Forelimb muscle (tissue), 1 donor: ENCODE results near the gene DST. TPM values are rescaled to one million over a fixed set of nuclear protein-coding genes. Genes with fewer than 3 reads are reported as not detected.

Experiments used
- DNase-seq: peaks from one replicate; pipeline ENCODE4 v3.0.0-alpha.2; 2013; ENCODE audit warnings: low read depth
- polyA plus RNA-seq: library from polyadenylated mRNA; unstranded; fragments of 120-200 nt; gene quantifications from one replicate; pipeline ENCODE4 v1.2.1, GENCODE V29; 2013; ENCODE audit not compliant: insufficient read length

The DST gene
- polyA plus RNA-seq, 1 donor, result 192 TPM

GRCh38 chr6:56537223-56537770 lies 105.4 kb downstream of the DST start:
- no peak for DNase-seq

DNA sequence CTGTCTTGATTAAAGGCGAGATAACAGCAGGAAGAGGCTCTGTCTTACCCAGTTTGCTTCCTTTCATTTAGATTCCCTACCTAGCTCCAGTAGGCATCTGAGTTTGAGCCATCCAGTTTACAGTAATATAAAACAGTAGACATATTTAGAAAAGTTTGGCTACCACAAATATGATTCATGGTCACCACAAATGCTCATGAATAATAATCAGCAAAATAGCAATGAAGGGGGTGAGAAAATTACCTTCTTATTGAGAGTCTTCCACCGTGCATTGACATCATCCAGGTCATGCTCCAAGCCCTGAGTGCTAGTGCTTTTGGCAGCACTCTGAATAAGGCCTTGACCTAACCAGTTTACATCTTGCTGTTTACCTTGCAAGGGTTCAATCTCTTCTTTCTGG lies 106.2 kb downstream of the DST start:
- DNase-seq, result no peak

DNA sequence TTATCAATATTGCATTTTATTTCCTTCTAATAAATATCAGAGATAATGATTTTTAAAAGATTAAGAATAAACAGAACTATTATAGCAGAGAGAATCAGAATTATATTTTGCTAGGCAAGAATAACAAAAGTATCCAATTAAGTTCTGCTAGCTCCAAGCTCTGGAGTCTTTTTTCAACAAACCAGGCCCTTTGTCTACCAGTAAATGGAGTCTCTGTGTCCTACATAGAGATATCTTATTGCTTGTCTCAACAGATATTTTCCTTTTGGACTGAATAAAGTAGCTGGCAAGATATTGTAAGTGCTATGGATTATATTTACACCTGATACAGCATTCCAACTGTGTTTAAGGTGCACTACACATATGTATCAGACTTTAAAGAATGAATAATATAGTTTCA lies 107.1 kb downstream of the DST start:
- DNase-seq, result no peak

DNA sequence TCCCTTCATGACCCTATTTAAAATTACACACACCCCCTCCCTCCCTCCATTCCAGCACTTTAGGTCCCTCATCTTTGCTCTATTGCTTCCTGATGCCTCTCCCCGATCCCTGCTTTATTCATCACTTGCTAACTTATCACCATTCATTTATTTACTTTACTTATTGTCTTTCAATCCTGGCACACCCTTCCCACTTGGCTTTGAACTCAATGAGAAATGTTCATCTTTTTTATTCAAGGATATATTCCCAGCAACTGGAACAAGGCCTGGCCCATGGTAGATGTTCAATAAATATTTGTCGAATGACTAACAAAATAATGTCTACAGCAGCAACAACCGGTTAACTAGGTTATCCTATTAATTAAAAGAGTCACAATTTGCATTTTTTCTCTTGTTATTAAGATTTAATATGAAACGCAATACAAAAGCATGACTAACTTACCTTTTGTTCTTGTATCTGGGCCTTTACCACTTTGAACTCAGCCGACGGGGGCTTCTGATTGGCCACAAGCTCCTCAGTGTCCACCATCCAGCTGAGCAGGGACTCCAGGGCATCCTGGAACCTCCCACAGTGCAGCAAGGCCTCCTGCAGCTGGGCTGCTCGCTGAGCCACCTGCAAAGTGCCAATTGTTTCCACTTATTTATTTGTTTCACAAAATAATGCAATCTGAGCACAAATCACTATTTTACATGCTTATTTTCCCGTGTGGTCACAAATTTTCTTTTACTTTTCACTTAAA lies 107.8 kb downstream of the DST start:
- no peak for DNase-seq

GRCh38 chr6:56532766-56533551 lies 109.7 kb downstream of the DST start:
- no peak for DNase-seq

DNA sequence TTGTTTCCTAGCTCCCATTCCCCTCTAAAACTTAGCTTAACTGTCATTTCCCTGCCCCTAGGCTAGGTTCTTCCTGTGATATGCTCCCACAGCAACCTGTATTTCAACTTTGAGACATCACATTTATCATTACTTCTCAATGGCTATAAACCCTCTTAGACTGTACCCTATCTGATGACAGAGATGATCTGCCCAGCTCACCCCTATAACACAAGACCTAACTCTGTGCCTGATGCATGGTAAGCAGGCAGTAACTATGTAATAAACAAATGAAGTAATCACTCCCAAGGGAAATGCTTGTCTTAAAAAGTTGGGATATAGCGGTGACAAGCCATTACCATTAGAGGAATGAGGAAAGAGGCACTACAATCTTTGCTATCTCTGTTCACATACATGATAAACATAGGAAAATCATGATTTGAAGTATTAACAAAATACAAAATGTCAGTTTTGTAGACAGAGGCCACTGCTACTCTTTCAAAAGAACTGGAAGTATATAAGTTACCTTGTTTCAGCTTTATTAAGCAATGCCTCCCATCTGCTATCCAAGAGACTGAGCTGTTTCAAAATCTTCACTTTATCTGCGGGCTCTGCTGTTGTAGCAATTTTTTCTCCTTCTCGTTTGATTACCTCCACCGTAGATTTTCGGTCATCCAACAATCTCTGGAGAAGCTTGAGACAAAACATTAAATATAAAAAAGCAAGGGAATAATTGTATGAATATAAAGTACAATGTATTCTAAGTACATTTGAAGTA lies 110.7 kb downstream of the DST start:
- DNase-seq, result no peak

DNA sequence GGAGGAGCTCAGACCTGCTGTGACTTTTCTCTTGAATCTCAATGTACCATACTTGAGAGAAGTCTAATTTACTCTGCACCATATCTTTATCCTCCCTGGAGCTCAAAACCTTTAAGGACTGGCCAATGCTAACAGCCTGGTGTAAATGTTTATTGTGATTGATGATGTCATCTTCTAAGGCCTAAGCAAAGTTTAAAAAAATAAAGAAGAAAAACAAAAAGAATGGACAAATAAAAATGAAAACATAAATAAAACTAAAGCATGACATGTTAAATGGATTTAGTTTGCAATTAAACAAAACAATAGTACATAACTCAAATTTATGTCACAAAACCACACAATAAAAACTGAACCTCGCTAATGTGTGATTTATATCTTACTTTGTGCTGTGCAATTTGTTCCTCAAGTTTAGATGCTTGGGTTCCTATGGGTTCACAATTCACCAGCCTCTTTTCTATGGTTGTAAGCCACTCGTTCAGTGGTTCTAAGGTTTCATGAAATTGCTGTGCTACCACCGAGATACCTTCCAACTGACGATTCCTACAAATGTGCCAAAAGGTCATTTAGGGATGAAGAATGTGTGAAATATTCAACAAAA lies 113.0 kb downstream of the DST start:
- DNase-seq, result no peak

- DNase-seq, result no peak
Observed at GRCh38 chr6:56528412-56528841, 114.3 kb downstream of the DST start.

GRCh38 chr6:56527934-56528333 lies 114.8 kb downstream of the DST start:
- no peak for DNase-seq

DNA sequence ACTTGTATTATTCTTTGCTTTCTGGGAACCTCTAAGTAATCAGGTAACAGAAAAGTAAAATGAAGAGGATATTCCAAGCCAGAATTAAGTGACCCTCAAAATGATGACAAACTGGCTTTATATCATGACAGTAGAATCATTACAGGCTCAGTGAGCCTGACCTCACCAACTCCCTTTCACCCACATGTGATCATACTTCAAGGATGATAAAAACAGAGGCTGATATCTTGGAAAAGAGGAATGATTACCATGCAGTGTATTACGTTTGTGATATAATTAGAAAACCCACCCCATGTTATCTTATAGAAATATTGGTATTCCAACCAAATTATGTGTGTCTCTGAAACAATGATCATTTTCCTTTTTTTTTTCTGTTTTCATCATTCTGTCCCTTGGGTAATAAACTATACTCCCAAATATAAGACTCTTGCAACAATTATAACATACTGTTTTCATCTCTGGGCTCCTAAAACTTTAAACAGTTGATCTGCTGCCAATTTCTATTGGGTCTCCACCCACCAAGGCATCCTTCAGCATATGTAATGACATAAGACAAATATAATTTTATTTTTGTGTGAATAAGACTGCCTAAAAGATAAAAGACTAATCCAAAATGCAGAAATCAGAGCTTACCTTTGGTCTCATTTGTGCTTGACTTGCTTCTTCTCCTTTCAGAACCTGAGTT lies 115.7 kb downstream of the DST start:
- no peak for DNase-seq

- DNase-seq, result no peak
Observed at GRCh38 chr6:56525974-56526789, 116.5 kb downstream of the DST start.

- no peak for DNase-seq
Observed at GRCh38 chr6:56524891-56525703, 117.6 kb downstream of the DST start.

DNA sequence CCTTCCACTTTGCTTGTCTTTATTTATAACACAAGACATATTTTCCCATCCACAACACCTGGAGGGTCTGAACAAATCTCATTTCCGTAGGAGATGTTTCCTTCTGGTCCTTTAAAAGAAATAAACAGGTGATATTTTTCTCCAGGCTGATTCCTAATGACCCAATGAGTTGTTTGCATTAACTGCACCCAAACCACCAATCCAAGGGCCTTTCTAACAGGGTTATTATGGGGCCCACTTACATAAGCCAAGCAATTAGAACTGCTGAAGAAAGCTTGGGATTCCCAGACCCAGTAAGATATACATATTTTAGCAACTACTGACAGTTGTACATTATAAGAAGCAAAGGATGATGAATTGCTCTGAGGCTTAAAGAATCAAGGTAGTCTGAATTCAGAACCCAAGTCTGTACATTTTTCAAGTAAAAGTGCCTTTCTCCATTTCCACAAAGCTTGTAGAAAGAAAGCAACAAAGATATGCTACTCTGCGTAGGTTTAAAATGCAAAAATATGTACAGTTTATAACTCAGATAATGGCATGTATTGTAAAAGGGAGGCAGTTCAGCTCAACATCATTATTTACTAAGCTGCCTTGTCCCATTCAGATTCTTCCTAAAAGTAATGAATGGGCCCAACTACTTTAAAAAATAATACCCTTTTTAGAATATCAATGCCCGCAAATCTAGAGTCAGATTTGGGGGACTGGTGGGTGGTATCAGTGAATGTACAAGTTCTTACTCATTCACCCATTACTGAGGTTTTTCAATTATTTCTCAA lies 120.0 kb downstream of the DST start:
- DNase-seq, result no peak

- DNase-seq, result no peak
Observed at GRCh38 chr6:56521976-56522375, 120.7 kb downstream of the DST start.

DNA sequence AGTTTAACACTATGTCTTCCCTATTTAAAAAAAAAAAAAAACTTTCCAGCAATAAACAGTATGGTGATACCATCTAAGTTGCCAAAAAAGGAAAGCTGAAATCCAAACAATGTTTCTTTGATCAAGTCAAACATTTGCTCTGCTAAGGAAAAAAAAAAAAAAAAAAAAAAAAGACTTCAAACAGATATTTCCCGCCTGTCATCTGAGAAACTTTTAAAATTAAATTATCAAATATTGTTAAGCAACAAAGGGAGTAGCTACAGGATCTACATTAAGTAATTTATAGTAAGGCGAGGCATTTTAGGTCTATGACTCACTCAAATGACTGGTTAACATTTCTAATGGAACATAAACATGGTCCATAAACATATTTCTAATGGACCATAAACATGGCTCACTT lies 121.2 kb downstream of the DST start:
- DNase-seq, result no peak

GRCh38 chr6:56520218-56520617 lies 122.5 kb downstream of the DST start:
- no peak for DNase-seq

- DNase-seq, result no peak
Observed at GRCh38 chr6:56518995-56519767, 123.5 kb downstream of the DST start.
